Left ventricle myocardium inferior (tissue), 1 donor: Measurements from ENCODE around the gene SORT1. TPM values are rescaled to one million over a fixed set of nuclear protein-coding genes. Genes with fewer than 3 reads are reported as not detected.

ENCODE experiments used
- DNase-seq: peaks from one replicate; pipeline ENCODE4 v3.0.0-alpha.2; 2020
- H3K27ac ChIP-seq: fragments of 200-600 bp; replicated peaks from 2 replicates; pipeline ENCODE4 v1.8.0; 2021
- H3K27me3 ChIP-seq: fragments of 200-600 bp; 2 replicates; pipeline ENCODE4 v1.8.0; 2021; ENCODE audit warnings: low read depth
- H3K36me3 ChIP-seq: fragments of 200-600 bp; 2 replicates; pipeline ENCODE4 v1.8.0; 2021
- H3K4me1 ChIP-seq: fragments of 200-600 bp; 2 replicates; pipeline ENCODE4 v1.8.0; 2021
- H3K4me3 ChIP-seq: fragments of 200-600 bp; 2 replicates; pipeline ENCODE4 v1.8.0; 2021; ENCODE audit warnings: mild to moderate bottlenecking, moderate library complexity
- H3K9me3 ChIP-seq: fragments of 200-600 bp; replicated peaks from 2 replicates; pipeline ENCODE4 v1.8.0; 2021
- intact Hi-C: fragments of 100-400 bp; cut with micrococcal nuclease; formaldehyde crosslinking; loops from one replicate; pipeline ENCODE4 v1.11.0; 2022
- total RNA-seq: library from RNA; stranded (reverse); fragmentation: NEBNext Ultra II Directional; extraction: Animal tissue kit (Norgen Biotek cat#: 25700); gene quantifications from one replicate; pipeline ENCODE4 v1.2.1, GENCODE V29; 2021
- TF ChIP-seq, protein P1 (sequence below): fragments of 200-600 bp; IDR thresholded peaks from 2 replicates; pipeline ENCODE4 v1.8.0; 2021; ENCODE audit warnings: antibody characterized with exemption, mild to moderate bottlenecking, borderline replicate concordance
- donor health status: DM: no; HTN: yes; CAD: no; lungs with severe emphysema.

Gene SORT1
- total RNA-seq, 1 donor from 2014 or later, result 146 TPM

- no peak overlapping the region for H3K4me3 ChIP-seq
- no peak for DNase-seq
- H3K36me3 ChIP-seq, result no peaks in the 10 kb centered on the region
- intact Hi-C loops, result no loop called here
- H3K9me3 ChIP-seq, result no peaks in the 10 kb centered on the region
- H3K27ac ChIP-seq, result peak overlapping the region; percentile 79
- TF ChIP-seq, protein P1, sequence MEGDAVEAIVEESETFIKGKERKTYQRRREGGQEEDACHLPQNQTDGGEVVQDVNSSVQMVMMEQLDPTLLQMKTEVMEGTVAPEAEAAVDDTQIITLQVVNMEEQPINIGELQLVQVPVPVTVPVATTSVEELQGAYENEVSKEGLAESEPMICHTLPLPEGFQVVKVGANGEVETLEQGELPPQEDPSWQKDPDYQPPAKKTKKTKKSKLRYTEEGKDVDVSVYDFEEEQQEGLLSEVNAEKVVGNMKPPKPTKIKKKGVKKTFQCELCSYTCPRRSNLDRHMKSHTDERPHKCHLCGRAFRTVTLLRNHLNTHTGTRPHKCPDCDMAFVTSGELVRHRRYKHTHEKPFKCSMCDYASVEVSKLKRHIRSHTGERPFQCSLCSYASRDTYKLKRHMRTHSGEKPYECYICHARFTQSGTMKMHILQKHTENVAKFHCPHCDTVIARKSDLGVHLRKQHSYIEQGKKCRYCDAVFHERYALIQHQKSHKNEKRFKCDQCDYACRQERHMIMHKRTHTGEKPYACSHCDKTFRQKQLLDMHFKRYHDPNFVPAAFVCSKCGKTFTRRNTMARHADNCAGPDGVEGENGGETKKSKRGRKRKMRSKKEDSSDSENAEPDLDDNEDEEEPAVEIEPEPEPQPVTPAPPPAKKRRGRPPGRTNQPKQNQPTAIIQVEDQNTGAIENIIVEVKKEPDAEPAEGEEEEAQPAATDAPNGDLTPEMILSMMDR, result no peak
- H3K27me3 ChIP-seq, result no peaks in the 10 kb centered on the region
- peaks cover 95% of the 10 kb centered on the region for H3K4me1 ChIP-seq
Observed at GRCh38 chr1:109383854-109384253, 13.9 kb downstream of the SORT1 start.

DNA sequence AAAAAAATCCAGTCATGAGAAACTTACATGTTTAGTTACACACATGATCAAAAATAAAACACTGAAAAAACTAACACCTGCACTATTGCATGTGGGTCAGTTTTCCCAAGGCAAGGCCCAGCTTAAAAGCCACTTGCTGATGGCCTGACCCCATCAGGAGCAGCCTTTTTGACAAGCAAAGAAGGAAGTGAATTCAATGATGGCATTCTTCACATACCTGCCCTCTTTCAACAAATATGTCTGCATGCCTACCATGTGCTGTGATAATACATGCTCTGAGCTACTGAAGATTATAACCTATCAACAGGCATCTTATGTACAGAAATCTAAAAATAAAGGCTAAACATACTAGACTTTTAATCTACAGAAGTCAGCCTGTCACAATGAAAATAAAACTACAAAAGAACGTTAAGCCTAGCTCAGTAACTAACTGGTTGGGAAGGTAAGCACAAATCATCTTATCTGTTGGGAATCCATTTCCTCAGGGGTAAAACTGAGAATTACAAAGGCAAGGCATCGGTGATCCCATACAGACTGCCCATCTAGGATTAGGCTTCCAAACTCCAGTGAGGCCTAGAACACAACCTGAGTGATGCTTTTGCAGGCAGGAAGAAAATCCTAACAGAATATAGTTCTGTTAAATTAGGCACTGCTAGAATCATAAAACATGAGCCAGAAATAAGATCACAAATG lies 14.5 kb downstream of the SORT1 start:
- Histone ChIP-seq H3K9me3 (no peaks in the 10 kb centered on the region), H3K27me3 (no peaks in the 10 kb centered on the region), H3K27ac (peak overlapping the region; percentile 79), H3K4me3 (no peak overlapping the region), H3K36me3 (no peaks in the 10 kb centered on the region), H3K4me1 (peaks cover 91% of the 10 kb centered on the region)
- intact Hi-C loops, result no loop called here
- DNase-seq, result no peak
- TF ChIP-seq, protein P1, result no peak

- intact Hi-C loops, result no loop called here
- TF ChIP-seq, protein P1, result no peak
- Histone ChIP-seq H3K4me1 (peaks cover 81% of the 10 kb centered on the region), H3K27ac (peak overlapping the region; percentile 79), H3K27me3 (no peaks in the 10 kb centered on the region), H3K36me3 (no peaks in the 10 kb centered on the region), H3K9me3 (no peaks in the 10 kb centered on the region), H3K4me3 (no peak overlapping the region)
- DNase-seq, result no peak
Observed at GRCh38 chr1:109381573-109381972, 16.1 kb downstream of the SORT1 start.

GRCh38 chr1:109379907-109380306 lies 17.8 kb downstream of the SORT1 start:
- Histone ChIP-seq H3K27me3 (no peaks in the 10 kb centered on the region), H3K9me3 (no peaks in the 10 kb centered on the region), H3K4me1 (peaks cover 66% of the 10 kb centered on the region), H3K4me3 (no peak overlapping the region), H3K36me3 (no peaks in the 10 kb centered on the region), H3K27ac (peak overlapping the region; percentile 49)
- no peak for DNase-seq
- intact Hi-C loops, result no loop called here
- TF ChIP-seq, protein P1, result no peak

- H3K4me1 ChIP-seq, result peaks cover 61% of the 10 kb centered on the region
- peak overlapping the region; percentile 49 for H3K27ac ChIP-seq
- TF ChIP-seq, protein P1, result no peak
- intact Hi-C loops, result no loop called here
- H3K9me3 ChIP-seq, result no peaks in the 10 kb centered on the region
- no peak for DNase-seq
- no peaks in the 10 kb centered on the region for H3K27me3 ChIP-seq
- no peaks in the 10 kb centered on the region for H3K36me3 ChIP-seq
- H3K4me3 ChIP-seq, result no peak overlapping the region
Observed at GRCh38 chr1:109379422-109379821, 18.3 kb downstream of the SORT1 start.
